Activated B cell treated with CpG ODN at 0.5 μM for 24 hours (primary cell): ENCODE data around the gene LCLAT1. TPM values are rescaled to one million over a fixed set of nuclear protein-coding genes. Genes with fewer than 3 reads are reported as not detected.

Experiments
- ATAC-seq: fragments of 200-7000 bp; cut with Tn5 transposase; one replicate; pipeline ENCODE4 v1.10.0; 2021; ENCODE audit warnings: low read depth, mild to moderate bottlenecking, moderate library complexity
- CTCF ChIA-PET: fragments of 350-600 bp; sonication (Branson Sonifier 250); formaldehyde crosslinking; loops from one replicate; lab custom pipeline; 2021; ENCODE audit warnings: antibody characterized with exemption; lab: Charles Lee
- POLR2A ChIA-PET: fragments of 350-600 bp; sonication (Branson Sonifier 250); formaldehyde crosslinking; loops from one replicate; lab custom pipeline; 2021; ENCODE audit warnings: antibody characterized with exemption; lab: Charles Lee
- DNase-seq: peaks from one replicate; pipeline ENCODE4 v3.0.0; 2022
- H3K27ac Mint-ChIP-seq: one replicate; pipeline ENCODE4 v1.8.0; 2020; ENCODE audit warnings: mixed read lengths
- H3K27me3 Mint-ChIP-seq: one replicate; pipeline ENCODE4 v1.8.0; 2021; ENCODE audit warnings: mixed read lengths
- H3K36me3 Mint-ChIP-seq: one replicate; pipeline ENCODE4 v1.8.0; 2021; ENCODE audit warnings: low read depth, mixed read lengths
- H3K4me1 Mint-ChIP-seq: one replicate; pipeline ENCODE4 v1.8.0; 2021; ENCODE audit warnings: mixed read lengths
- H3K4me3 Mint-ChIP-seq: one replicate; pipeline ENCODE4 v1.8.0; 2020; ENCODE audit warnings: mild to moderate bottlenecking, mixed read lengths
- H3K9me3 Mint-ChIP-seq: one replicate; pipeline ENCODE4 v1.8.0; 2020; ENCODE audit warnings: mixed read lengths
- intact Hi-C: fragments of 100-400 bp; cut with micrococcal nuclease; formaldehyde crosslinking; loops from one replicate; pipeline ENCODE4 v1.15.1; 2024
- total RNA-seq: library from RNA; stranded (reverse); gene quantifications from 2 replicates; pipeline ENCODE4 v1.2.3, GENCODE V29; 2022
- TF ChIP-seq, protein P1 (sequence below): fragments of 200-600 bp; IDR thresholded peaks from one replicate; pipeline ENCODE4 v1.8.0; 2022; ENCODE audit warnings: antibody characterized with exemption, mild to moderate bottlenecking

LCLAT1 gene
- total RNA-seq, 1 donor from 2014 or later: 25.9 TPM

GRCh38 chr2:30445266-30445821, 1.7 kb upstream of the LCLAT1 start:
- DNase-seq (no peak), ATAC-seq (no peak)
- Mint-ChIP-seq H3K36me3 (peaks cover 8% of the 10 kb centered on the region), H3K27ac (no peak overlapping the region), H3K4me3 (no peak overlapping the region), H3K9me3 (no peaks in the 10 kb centered on the region), H3K4me1 (peaks cover 28% of the 10 kb centered on the region), H3K27me3 (no peaks in the 10 kb centered on the region)
- ChIA-PET CTCF (interaction anchor here (0.9 to 1.5 kb wide), 2 partner anchors 8 to 260 kb away, joined by 3 to 7 read pairs; no protein-coding TSS in a partner anchor), POLR2A (interaction anchor here (0.7 to 2.9 kb wide), 2 partner anchors 56 to 214 kb away, joined by 5 to 27 read pairs; partner anchors contain the start of gene LBH)
- TF ChIP-seq, protein P1, sequence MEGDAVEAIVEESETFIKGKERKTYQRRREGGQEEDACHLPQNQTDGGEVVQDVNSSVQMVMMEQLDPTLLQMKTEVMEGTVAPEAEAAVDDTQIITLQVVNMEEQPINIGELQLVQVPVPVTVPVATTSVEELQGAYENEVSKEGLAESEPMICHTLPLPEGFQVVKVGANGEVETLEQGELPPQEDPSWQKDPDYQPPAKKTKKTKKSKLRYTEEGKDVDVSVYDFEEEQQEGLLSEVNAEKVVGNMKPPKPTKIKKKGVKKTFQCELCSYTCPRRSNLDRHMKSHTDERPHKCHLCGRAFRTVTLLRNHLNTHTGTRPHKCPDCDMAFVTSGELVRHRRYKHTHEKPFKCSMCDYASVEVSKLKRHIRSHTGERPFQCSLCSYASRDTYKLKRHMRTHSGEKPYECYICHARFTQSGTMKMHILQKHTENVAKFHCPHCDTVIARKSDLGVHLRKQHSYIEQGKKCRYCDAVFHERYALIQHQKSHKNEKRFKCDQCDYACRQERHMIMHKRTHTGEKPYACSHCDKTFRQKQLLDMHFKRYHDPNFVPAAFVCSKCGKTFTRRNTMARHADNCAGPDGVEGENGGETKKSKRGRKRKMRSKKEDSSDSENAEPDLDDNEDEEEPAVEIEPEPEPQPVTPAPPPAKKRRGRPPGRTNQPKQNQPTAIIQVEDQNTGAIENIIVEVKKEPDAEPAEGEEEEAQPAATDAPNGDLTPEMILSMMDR: no peak
- intact Hi-C loops: no loop called here

DNA sequence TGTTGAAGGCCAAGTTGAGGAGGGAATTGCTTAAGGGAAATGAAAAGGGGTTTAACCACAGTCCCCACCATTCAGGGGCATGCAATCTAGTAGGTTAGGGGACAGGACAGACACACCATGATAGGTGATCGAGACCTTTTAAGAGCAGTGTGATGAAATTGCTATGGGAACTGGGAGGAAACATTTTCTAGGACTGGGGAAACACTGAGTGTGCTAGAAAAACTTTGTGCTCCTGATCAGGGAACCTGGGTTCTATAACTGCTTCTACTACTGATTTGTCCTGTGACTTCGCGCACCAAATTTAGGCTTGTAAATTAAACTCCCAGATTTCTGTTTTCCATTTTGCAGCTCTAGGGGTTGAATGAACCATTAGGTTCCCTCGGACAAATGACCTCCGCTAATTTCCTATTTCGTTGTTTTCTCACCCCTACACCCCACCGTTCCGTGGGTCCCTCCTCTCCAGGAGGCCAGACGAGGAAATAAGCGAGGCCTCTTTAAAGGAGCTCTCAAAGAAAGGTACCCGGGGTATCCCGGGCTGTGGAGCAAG, 371 bp upstream of the LCLAT1 start:
- TF ChIP-seq, protein P1: no peak
- ChIA-PET CTCF (interaction anchor here (0.7 to 2.3 kb wide), 6 partner anchors 10 to 282 kb away, joined by 3 to 7 read pairs (median 4); partner anchors contain the start of gene LBH), POLR2A (interaction anchor here (0.5 to 2.9 kb wide), 13 partner anchors 10 to 225 kb away, joined by 3 to 27 read pairs (median 6); partner anchors contain the start of gene LBH)
- Mint-ChIP-seq H3K9me3 (no peaks in the 10 kb centered on the region), H3K36me3 (peaks cover 8% of the 10 kb centered on the region), H3K4me1 (peaks cover 25% of the 10 kb centered on the region), H3K27me3 (no peaks in the 10 kb centered on the region), H3K27ac (peak overlapping the region; percentile 95), H3K4me3 (peak overlapping the region; percentile 96)
- intact Hi-C loops: loop anchor here (1.0 to 2.0 kb wide), 4 partner anchors 9 to 300 kb away; partner anchors contain the start of genes LBH and YPEL5
- peak; percentile 3 for ATAC-seq
- DNase-seq: no peak

DNA sequence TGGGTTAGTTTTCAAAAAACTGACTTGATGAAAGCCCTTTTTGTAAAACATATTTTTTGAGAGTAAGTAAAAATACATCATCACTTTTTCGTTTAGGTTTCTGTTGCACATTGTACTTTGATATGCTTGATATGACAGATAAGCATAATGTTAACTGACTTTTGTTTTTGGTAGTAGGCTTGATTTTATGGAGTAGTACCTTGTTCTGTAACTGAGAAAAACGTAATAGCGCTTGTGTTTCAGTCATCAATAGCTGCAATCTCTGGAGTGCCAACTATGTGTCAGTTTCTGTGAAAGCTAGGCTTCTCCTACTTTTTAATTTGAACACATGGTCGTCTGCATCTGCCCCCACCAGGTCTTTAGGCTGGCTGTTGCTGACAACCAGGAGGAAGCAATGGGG, 1.3 kb downstream of the LCLAT1 start:
- CTCF ChIA-PET: interaction anchor here (1.8 to 2.3 kb wide), 2 partner anchors 218 to 239 kb away, joined by 6 to 7 read pairs; partner anchors contain the start of gene LBH

GRCh38 chr2:30448866-30449265, 1.8 kb downstream of the LCLAT1 start:
- peaks cover 25% of the 10 kb centered on the region for H3K4me1 Mint-ChIP-seq
- H3K36me3 Mint-ChIP-seq: peaks cover 11% of the 10 kb centered on the region
- no peak for DNase-seq
- ChIA-PET CTCF (interaction anchor here (1.8 kb wide), 1 partner anchor 240 kb away, joined by 6 read pairs; no protein-coding TSS in a partner anchor), POLR2A (no interaction called here)
- TF ChIP-seq, protein P1: no peak
- no peak for ATAC-seq
- H3K27ac Mint-ChIP-seq: no peak overlapping the region
- intact Hi-C loops: no loop called here
- no peaks in the 10 kb centered on the region for H3K9me3 Mint-ChIP-seq
- no peaks in the 10 kb centered on the region for H3K27me3 Mint-ChIP-seq
- H3K4me3 Mint-ChIP-seq: peak overlapping the region; percentile 96

More for the DNA sequence above, 1.3 kb downstream of the LCLAT1 start:
- POLR2A ChIA-PET: interaction anchor here (1.3 kb wide), 1 partner anchor 107 kb away, joined by 4 read pairs; no protein-coding TSS in a partner anchor
- Mint-ChIP-seq H3K27me3 (no peaks in the 10 kb centered on the region), H3K4me3 (peak overlapping the region; percentile 96), H3K4me1 (peaks cover 25% of the 10 kb centered on the region), H3K27ac (no peak overlapping the region), H3K36me3 (peaks cover 11% of the 10 kb centered on the region), H3K9me3 (no peaks in the 10 kb centered on the region)
- DNase-seq (no peak), ATAC-seq (no peak)
- TF ChIP-seq, protein P1: no peak
- intact Hi-C loops: no loop called here

DNA sequence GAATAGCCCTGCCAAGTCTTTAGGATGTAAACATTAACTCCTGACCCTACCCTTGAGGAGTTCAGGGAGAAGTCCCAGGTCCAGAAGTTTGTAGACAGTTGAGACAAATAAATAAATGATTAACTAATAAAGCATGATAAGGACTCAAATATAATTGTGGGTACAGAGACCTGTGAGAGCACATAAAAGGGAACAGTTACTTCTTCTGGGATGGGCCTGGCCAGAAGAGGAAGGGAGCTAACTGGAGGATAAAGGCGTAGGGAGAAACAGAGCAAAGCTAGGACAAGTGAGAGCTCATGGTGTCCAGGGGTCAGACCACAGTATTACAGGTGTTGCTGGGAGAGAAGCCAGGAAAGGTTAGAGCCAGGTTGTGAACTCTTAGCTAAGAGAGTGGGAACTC, 3.0 kb downstream of the LCLAT1 start:
- ChIA-PET POLR2A (interaction anchor here (0.8 to 0.9 kb wide), 2 partner anchors 29 to 214 kb away, joined by 3 read pairs; no protein-coding TSS in a partner anchor), CTCF (no interaction called here)
- TF ChIP-seq, protein P1: no peak
- Mint-ChIP-seq H3K4me3 (no peak overlapping the region), H3K27ac (no peak overlapping the region), H3K4me1 (peaks cover 25% of the 10 kb centered on the region), H3K36me3 (peaks cover 11% of the 10 kb centered on the region), H3K27me3 (no peaks in the 10 kb centered on the region), H3K9me3 (no peaks in the 10 kb centered on the region)
- ATAC-seq: no peak
- intact Hi-C loops: no loop called here
- DNase-seq: no peak
